ENCODE data around the gene KMT5C.

The KMT5C gene

DNA sequence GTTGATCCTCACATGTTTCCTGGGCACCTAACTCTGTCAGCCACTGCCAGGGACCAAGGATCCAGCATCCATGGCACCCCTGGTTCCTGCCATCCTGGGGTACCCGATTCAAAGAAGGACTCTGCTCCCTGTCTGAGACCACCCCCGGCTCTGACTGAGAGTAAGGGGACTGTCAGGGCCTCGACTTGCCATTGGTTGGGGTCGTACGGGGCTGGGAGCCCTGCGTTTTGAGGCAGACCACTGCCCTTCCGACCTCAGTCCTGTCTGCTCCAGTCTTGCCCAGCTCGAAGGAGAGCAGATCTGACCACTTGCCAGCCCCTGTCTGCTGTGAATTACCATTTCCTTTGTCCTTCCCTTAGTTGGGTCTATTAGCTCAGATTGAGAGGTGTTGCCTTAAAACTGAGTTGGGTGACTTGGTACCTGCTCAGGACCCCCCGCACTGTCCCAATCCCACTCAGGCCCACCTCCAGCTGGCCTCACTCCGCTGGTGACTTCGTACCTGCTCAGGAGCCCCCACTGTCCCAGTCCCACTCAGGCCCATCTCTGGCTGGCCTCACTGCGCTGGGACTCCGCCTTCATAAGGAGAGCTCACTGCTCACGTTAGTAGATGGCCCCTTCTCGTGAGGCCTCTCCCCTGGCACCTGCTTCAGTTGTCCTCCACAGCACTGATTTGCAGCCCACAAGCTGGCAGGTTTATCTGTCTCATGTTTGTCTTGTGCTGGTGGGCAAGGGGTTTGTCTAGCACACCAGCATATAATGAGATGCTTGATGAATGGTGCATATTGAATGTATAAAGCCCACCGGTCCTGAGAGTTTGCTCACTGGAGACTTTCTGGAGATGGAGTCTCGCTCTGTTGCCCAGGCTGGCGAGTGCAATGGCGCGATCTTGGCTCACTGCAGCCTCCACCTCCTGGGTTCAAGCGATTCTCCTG is 50.0 kb downstream of the KMT5C start:
- DNase-seq = no peak

DNA sequence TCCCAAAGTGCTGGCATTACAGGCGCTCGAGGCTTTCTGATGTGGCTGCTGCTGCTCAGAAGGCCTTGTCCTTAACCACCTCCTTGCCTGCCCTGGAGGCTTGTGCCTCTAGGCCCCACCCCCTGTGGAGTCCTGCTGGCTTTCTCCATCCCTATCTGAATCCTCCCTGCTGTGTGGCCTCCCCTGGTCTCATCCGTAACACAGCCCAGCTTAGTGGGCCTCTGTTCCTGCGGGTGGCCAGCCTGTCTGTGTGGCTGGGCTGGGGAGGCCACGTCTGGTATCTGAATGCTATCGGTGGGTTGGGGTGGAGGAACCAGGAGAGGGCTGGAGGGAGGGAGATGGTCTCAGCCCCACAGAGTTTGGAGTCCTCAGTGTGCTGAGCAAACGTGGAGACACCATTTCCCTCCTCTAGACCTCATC is 50.8 kb downstream of the KMT5C start:
- DNase-seq = no peak

DNA sequence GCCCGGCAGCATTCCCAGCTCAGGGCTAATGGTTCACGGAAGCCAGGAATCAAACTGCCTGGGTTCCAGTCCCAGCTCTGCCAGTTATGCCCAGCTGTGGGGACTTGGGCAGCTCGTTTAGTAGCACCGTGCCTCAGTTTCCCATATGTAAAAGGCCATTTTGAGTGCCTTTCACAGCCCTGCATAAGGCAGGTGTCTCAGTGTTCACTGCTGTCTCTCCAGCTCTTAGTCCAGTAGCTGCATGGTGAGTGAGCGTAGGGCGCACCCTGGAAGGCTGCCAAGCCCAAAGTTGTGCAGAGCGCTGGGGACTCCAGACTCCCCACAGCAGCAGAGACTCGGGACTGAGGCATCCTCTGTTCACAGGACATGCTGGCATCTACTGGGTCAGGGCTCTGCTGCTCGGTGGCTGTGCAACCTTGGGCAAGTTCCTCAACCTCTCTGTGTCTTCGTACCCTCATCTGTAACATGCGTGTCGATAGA is 51.6 kb downstream of the KMT5C start:
- DNase-seq = no peak

DNA sequence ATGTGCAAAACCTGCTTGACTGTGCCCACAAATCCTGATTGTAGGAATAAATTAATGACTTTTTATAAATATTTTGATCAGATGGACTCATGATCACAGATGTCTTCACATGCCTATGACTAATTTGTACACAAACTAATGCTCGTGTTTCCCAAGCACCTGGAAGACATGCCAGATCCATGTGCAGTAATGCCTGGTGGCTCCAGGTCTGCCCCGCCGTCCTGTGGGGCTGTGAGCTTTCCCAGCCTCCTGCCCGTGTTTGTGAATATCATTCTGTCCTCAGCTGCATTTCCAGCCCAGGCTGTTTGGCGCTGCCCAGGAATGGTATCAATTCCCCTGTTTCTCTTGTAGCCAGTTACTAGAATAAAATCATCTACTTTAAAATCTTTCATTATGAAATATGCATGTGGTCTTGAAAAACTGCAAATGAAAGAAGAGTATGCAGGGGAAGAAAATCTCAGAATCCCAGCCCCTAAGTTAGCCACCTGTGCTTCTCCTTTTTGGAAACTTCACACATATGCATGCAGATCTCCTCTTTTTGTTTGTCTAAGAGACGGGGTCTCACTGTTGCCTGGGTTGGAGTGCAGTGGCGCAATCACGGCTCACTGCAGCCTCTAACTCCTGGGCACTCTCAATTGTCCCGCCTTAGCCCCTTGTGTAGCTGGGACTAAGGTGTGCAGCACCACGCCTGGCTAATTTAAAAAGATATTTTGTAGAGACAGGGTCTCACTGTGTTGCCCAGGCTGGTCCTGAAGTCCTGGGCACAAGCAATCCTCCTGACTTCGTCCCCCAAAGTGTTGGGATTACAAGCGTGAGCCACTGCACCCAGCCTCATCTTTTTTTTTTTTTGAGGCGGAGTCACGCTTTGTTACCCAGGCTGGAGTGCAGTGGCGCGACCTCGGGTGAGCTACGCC is 52.3 kb downstream of the KMT5C start:
- DNase-seq = no peak

DNA sequence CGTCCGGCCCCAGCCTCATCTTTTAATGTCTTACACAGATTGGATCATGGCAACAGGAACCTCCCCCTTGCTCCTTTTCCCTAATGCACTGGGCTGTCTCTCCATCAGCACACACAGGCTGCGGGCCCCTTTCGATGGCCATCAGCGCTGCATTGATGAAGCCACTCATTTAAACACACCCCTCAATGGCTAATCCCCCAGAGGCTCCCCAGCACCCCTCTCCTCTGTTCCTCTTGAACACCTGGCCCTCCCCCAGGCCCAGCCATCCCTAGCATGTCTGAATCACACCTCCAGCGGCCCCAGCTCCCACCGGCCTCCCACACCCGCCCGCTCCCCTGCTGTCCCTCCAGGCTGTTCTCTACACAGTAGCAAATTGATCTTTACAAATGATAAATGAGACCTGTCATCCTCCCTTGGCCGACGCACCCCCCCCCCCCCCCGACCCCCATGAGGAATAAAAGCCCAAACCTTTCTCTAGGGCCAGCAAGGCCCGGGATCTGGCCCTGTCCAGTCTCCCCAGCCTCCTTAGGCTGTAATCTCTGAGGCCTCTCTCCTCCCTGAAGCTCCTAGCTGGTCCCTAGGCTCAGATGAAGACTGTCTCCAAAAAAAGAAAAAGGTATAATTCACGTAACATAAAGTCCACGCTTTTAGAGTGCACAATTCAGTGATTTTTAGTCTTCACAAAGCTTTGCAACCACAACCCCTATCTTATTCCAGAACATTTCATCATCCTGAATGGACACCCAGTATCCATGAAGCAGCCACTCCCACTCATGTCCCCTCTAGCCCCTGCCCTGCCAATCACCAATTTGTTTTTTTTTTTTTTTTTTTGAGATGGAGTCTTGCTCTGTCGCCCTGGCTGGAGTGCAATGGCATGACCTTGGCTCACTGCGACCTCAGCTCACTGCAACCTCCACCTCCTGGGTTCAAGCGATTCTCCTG is 53.4 kb downstream of the KMT5C start:
- no peak for DNase-seq
